Loucy (cell line): ENCODE data around the gene FAM47B.

Experiments
- H2AFZ ChIP-seq: fragments of 200-600 bp; sonication (generic); 2 replicates; pipeline ENCODE4 v1.6.0; 2016; ENCODE audit warnings: antibody characterized with exemption, mild to moderate bottlenecking, low read length, moderate library complexity
- H3F3A ChIP-seq: fragments of 200-600 bp; 2 replicates; pipeline ENCODE4 v1.6.0; 2016; ENCODE audit warnings: antibody characterized with exemption, low read depth, mild to moderate bottlenecking
- H3K27me3 ChIP-seq: fragments of 200-600 bp; sonication (generic); 2 replicates; pipeline ENCODE4 v1.6.1; 2014; ENCODE audit warnings: low read length, mild to moderate bottlenecking; ENCODE audit not compliant: insufficient read depth, poor library complexity, severe bottlenecking
- H3K36me3 ChIP-seq: fragments of 200-600 bp; sonication (generic); 2 replicates; pipeline ENCODE4 v1.6.1; 2016; ENCODE audit warnings: low read length; ENCODE audit not compliant: insufficient read depth
- H3K4me1 ChIP-seq: fragments of 200-600 bp; sonication (generic); 2 replicates; pipeline ENCODE4 v1.5.1; 2014; ENCODE audit warnings: low read length, mild to moderate bottlenecking; ENCODE audit not compliant: insufficient read depth, poor library complexity, severe bottlenecking
- H3K4me2 ChIP-seq: fragments of 200-600 bp; sonication (generic); 2 replicates; pipeline ENCODE4 v1.6.0; 2014; ENCODE audit warnings: antibody characterized with exemption, low read length, low read depth, mild to moderate bottlenecking; ENCODE audit not compliant: poor library complexity, severe bottlenecking
- H3K4me3 ChIP-seq: fragments of 200-600 bp; sonication (generic); 2 replicates; pipeline ENCODE4 v1.5.1; 2014; ENCODE audit warnings: low read length, mild to moderate bottlenecking, mixed read lengths; ENCODE audit not compliant: poor library complexity, severe bottlenecking
- H3K79me2 ChIP-seq: fragments of 200-600 bp; sonication (generic); 2 replicates; pipeline ENCODE4 v1.6.1; 2014; ENCODE audit warnings: low read length; ENCODE audit not compliant: insufficient read depth
- H3K9ac ChIP-seq: fragments of 200-600 bp; sonication (generic); 2 replicates; pipeline ENCODE4 v1.6.0; 2014; ENCODE audit warnings: mild to moderate bottlenecking, low read depth, low read length, moderate library complexity; ENCODE audit not compliant: poor library complexity, severe bottlenecking
- H3K9me2 ChIP-seq: fragments of 200-600 bp; sonication (generic); replicated peaks from 2 replicates; pipeline ENCODE4 v1.6.1; 2016; ENCODE audit warnings: low read depth, low read length, mixed read lengths
- H3K9me3 ChIP-seq: fragments of 200-600 bp; sonication (generic); 2 replicates; pipeline ENCODE4 v1.6.1; 2014; ENCODE audit warnings: mild to moderate bottlenecking, antibody characterized with exemption, low read length, low read depth; ENCODE audit not compliant: insufficient read depth
- H4K20me1 ChIP-seq: fragments of 200-600 bp; sonication (generic); 2 replicates; pipeline ENCODE4 v1.6.0; 2014; ENCODE audit warnings: antibody characterized with exemption, low read length, mild to moderate bottlenecking; ENCODE audit not compliant: insufficient read depth, poor library complexity, severe bottlenecking
- CTCF ChIP-seq: fragments of 200-600 bp; sonication (generic); conservative IDR thresholded peaks from 2 replicates; pipeline ENCODE4 v1.5.1; 2014; ENCODE audit warnings: mild to moderate bottlenecking, antibody characterized with exemption, low read length
- EZH2phosphoT487 ChIP-seq: fragments of 200-600 bp; IDR thresholded peaks from 2 replicates; pipeline ENCODE4 v1.6.1; 2018; ENCODE audit warnings: antibody characterized with exemption, mild to moderate bottlenecking, moderate library complexity, borderline replicate concordance

The FAM47B gene

DNA sequence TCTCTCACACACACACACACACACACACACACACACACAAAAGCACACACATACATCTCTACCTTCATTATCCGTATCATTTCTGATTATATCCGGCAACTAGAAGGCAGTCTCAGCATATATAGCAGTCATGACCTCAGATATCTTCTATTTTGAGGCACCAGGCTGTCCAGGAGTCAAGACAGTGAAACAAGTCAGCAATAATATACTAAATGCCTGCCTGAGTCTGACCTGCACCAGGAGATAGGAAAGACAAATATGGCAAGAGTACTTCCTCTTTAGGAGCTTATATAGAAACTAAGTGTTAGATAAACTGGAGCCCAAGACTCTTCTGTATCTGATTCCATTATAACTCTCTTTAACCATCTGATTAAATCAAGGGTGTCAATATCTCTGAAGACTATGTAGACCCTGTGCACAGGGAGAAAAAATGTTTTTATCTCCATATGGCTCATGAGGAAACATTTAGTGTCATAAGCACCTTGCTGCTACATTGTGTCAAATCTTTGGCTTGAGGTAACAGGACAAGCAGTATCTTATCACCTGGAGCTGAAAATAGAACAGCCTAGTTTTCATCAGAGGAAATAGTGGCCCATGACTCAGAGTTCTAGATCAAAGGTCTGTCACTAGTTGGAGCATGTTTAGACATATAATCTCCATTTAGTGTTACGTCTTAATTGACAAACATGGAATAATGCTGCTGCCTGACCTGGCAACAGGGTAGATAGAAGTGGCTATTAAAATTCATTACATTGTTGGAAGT lies 27.0 kb upstream of the FAM47B start:
- H3K4me1 ChIP-seq = no peaks in the 10 kb centered on the region
- no peaks in the 10 kb centered on the region for H3K9me3 ChIP-seq
- no peak overlapping the region for H3K9ac ChIP-seq
- H3K4me3 ChIP-seq = no peak overlapping the region
- H3K9me2 ChIP-seq = no peaks in the 10 kb centered on the region
- no peaks in the 10 kb centered on the region for H3K79me2 ChIP-seq
- no peak overlapping the region for H2AFZ ChIP-seq
- no peaks in the 10 kb centered on the region for H3K27me3 ChIP-seq
- H4K20me1 ChIP-seq = no peaks in the 10 kb centered on the region
- no peaks in the 10 kb centered on the region for H3K36me3 ChIP-seq
- H3F3A ChIP-seq = no peaks in the 10 kb centered on the region
- TF ChIP-seq CTCF = no peak
- TF ChIP-seq EZH2phosphoT487 = no peak
- no peak overlapping the region for H3K4me2 ChIP-seq

DNA sequence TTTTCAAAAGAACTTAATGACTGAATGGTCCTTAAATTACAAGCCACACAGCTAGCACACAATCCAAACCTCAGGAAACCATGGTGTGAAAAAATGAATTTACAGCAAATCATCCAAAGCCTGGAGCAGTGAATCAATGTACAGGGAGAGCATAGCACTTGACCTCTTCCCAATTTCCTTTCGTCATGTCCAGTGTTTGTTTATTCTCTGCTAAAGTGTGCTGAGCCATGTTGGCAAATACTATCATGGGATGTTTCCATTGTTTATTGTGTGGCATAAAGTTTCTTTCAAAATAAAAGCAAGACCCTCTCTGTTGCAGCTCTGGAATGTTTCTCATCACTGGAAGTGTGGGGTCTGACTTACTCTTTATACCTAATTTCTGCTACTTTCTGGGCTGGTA lies 25.4 kb upstream of the FAM47B start:
- H3K9me2 ChIP-seq = no peaks in the 10 kb centered on the region
- H3K36me3 ChIP-seq = no peaks in the 10 kb centered on the region
- no peak overlapping the region for H3K9ac ChIP-seq
- H3K9me3 ChIP-seq = no peaks in the 10 kb centered on the region
- H3K27me3 ChIP-seq = no peaks in the 10 kb centered on the region
- H3K4me1 ChIP-seq = no peaks in the 10 kb centered on the region
- no peak overlapping the region for H3K4me3 ChIP-seq
- H3F3A ChIP-seq = no peaks in the 10 kb centered on the region
- no peak overlapping the region for H3K4me2 ChIP-seq
- H4K20me1 ChIP-seq = no peaks in the 10 kb centered on the region
- no peaks in the 10 kb centered on the region for H3K79me2 ChIP-seq
- TF ChIP-seq CTCF = no peak
- TF ChIP-seq EZH2phosphoT487 = no peak
- H2AFZ ChIP-seq = no peak overlapping the region

DNA sequence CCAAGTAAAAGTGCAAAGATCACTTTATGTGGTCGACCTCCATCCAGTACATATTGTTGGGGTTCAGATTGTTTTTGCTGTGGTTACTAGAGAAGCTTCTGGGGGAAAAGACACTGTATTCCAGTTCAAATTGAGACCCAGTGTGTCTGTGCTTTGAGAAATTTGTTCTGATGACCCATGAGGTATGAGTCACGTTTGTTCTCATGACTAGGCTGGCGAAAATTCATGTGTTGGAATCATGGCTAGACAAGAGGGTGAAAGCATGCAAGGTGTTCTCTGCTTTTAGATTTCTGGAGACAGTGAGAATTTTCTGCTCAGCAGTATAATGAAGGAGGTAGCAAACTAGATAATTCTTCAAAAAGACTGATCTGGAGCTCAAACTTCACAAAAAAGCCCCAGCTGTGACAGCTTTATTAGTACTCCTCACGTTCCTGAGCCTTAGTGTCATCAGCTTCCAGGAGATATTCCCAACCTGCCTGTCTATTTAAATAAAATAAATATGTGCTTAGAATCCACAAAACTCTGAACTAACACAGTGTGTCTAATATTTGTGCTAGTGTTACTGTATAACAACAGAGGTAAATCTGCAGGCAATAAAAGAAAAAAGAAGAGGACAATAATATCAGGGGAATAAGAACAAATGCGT lies 24.4 kb upstream of the FAM47B start:
- Histone ChIP-seq H3K27me3 (no peaks in the 10 kb centered on the region), H3K9me3 (no peaks in the 10 kb centered on the region), H3K9ac (no peak overlapping the region), H3K79me2 (no peaks in the 10 kb centered on the region), H2AFZ (no peak overlapping the region), H4K20me1 (no peaks in the 10 kb centered on the region), H3K36me3 (no peaks in the 10 kb centered on the region), H3K4me3 (no peak overlapping the region), H3K9me2 (no peaks in the 10 kb centered on the region), H3K4me2 (no peak overlapping the region), H3K4me1 (no peaks in the 10 kb centered on the region), H3F3A (no peaks in the 10 kb centered on the region)
- TF ChIP-seq CTCF = no peak
- no peak for TF ChIP-seq EZH2phosphoT487
